ENCODE results near the gene UBL5. TPM values are rescaled to one million over a fixed set of nuclear protein-coding genes. Genes with fewer than 3 reads are reported as not detected.

Gene UBL5
- total and polyA plus RNA-seq, 10 of the 15 experiments (the other 5 are each of a cell fraction or from before 2014, with no cell fraction given): 297 to 897 (median 711) TPM

GRCh38 chr19:9839415-9839814 is 11.7 kb downstream of the UBL5 start (continued):
- TF ChIP-seq, protein P1, sequence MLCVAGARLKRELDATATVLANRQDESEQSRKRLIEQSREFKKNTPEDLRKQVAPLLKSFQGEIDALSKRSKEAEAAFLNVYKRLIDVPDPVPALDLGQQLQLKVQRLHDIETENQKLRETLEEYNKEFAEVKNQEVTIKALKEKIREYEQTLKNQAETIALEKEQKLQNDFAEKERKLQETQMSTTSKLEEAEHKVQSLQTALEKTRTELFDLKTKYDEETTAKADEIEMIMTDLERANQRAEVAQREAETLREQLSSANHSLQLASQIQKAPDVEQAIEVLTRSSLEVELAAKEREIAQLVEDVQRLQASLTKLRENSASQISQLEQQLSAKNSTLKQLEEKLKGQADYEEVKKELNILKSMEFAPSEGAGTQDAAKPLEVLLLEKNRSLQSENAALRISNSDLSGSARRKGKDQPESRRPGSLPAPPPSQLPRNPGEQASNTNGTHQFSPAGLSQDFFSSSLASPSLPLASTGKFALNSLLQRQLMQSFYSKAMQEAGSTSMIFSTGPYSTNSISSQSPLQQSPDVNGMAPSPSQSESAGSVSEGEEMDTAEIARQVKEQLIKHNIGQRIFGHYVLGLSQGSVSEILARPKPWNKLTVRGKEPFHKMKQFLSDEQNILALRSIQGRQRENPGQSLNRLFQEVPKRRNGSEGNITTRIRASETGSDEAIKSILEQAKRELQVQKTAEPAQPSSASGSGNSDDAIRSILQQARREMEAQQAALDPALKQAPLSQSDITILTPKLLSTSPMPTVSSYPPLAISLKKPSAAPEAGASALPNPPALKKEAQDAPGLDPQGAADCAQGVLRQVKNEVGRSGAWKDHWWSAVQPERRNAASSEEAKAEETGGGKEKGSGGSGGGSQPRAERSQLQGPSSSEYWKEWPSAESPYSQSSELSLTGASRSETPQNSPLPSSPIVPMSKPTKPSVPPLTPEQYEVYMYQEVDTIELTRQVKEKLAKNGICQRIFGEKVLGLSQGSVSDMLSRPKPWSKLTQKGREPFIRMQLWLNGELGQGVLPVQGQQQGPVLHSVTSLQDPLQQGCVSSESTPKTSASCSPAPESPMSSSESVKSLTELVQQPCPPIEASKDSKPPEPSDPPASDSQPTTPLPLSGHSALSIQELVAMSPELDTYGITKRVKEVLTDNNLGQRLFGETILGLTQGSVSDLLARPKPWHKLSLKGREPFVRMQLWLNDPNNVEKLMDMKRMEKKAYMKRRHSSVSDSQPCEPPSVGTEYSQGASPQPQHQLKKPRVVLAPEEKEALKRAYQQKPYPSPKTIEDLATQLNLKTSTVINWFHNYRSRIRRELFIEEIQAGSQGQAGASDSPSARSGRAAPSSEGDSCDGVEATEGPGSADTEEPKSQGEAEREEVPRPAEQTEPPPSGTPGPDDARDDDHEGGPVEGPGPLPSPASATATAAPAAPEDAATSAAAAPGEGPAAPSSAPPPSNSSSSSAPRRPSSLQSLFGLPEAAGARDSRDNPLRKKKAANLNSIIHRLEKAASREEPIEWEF (IDR thresholded peaks at IDR 0.05; ENCODE audit: insufficient replicate concordance, low read depth, low read length): no peak
- TF ChIP-seq CHD1 (IDR thresholded peaks at IDR 0.05; ENCODE audit: low read depth, low read length) (no peak), MTA2 (IDR thresholded peaks at IDR 0.05; ENCODE audit: low read depth) (no peak), JUND (IDR thresholded peaks at IDR 0.05; ENCODE audit: low read depth, low read length) (no peak)

DNA sequence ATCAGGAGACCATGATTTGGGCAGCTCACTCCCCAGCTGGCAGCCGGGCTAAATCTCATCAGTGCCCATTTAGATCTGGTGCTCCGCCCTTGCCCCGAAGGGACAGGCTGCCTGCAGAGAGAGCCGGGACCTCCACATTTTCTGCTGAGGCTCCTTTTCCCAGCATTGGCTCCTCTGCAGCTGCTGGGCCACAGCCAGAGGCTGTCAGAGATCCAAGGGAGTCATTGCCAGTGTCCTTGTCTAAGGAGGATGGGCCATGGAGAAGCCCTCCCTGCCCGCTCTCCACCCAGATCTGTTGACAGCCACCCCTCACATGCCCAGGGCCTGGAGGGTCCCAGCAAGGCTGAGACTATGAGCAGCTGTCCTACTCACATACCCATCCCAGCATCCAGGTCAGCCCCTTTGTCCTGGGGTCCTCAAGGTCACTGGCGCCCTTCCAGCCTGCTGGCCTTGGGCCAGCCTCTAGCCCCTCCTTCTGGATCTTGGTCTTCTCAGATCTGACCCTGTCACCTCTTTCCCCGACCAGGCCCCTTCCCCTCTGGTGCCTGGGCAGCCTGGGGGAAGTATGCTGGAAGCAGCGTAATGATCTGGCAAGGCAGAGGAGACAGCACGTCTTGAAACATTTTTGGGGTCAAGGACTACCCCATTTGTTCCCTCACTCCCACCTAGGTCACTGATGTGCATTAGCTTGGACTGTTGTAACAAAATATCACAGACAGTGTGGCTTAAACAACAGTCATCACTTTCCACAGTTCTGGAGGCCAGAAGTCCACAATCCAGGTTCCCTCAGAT is 15.3 kb downstream of the UBL5 start:
- ChIA-PET CTCF (no interaction called here), POLR2A (no interaction called here), RAD21 (ENCODE audit: unreplicated experiment) (no interaction called here), SMC1A (ENCODE audit: uncharacterized antibody, unreplicated experiment) (no interaction called here)
- 96% methylated on average over 9 of the region's 9 CpGs for WGBS (ENCODE audit: insufficient coverage, insufficient replicate concordance, low lambda C conversion rate, missing lambda C conversion rate)
- H3K4me1 ChIP-seq (ENCODE audit: control insufficient read depth, insufficient read depth, low read length): no peaks in the 10 kb centered on the region
- no peak overlapping the region for H2AFZ ChIP-seq (ENCODE audit: control insufficient read depth, low read depth, low read length)
- H3K4me2 ChIP-seq (ENCODE audit: control insufficient read depth, insufficient read depth): no peak overlapping the region
- in situ Hi-C loops (cut with MboI): no loop called here
- no TSS peak for BruUV-seq (replicated peaks)
- no peaks in the 10 kb centered on the region for H3K79me2 ChIP-seq (ENCODE audit: control insufficient read depth, insufficient read depth, low read length)
- H3K4me3 ChIP-seq: no peak overlapping the region
- no peaks in the 10 kb centered on the region for H4K20me1 ChIP-seq (ENCODE audit: control insufficient read depth, insufficient read depth)
- H3K9ac ChIP-seq (ENCODE audit: control insufficient read depth, insufficient read depth, low read length): no peak overlapping the region
- H3K36me3 ChIP-seq (ENCODE audit: control insufficient read depth in 2 of 2, insufficient read depth in 2 of 2, low read length in 1 of 2): peaks cover 24 to 32% of the 10 kb centered on the region in 2 experiments; a peak in 3 of 4 replicates
- H3K9me3 ChIP-seq (replicated peaks; ENCODE audit: control insufficient read depth, insufficient read depth, low read length): no peaks in the 10 kb centered on the region; the same call in 2 of the 3 replicates
- intact Hi-C loops (cut with micrococcal nuclease; ENCODE audit: unreplicated experiment): no loop called here
- H3K27me3 ChIP-seq (replicated peaks in 1 of 2; ENCODE audit: control insufficient read depth in 2 of 2, insufficient read depth in 2 of 2, low read length in 1 of 2): no peaks in the 10 kb centered on the region
- DNase-seq (ENCODE audit: low read depth, low spot score): no peak
- no peak overlapping the region for H3K27ac ChIP-seq (ENCODE audit: control insufficient read depth, insufficient read depth)
- no peak for FAIRE-seq
- no peak for ATAC-seq
- TF ChIP-seq TBL1XR1 (IDR thresholded peaks at IDR 0.05; ENCODE audit: low read depth, low read length) (no peak), NBN (IDR thresholded peaks at IDR 0.05) (no peak), E4F1 (IDR thresholded peaks at IDR 0.05; ENCODE audit: borderline replicate concordance, partially characterized antibody) (no peak), RCOR1 (conservative IDR thresholded peaks at IDR 0.05; ENCODE audit: low read depth, low read length) (no peak), NFYA (IDR thresholded peaks at IDR 0.05; ENCODE audit: borderline replicate concordance, low read depth, low read length) (no peak), ZNF24 (IDR thresholded peaks at IDR 0.05) (no peak)
- TF ChIP-seq, protein P2, sequence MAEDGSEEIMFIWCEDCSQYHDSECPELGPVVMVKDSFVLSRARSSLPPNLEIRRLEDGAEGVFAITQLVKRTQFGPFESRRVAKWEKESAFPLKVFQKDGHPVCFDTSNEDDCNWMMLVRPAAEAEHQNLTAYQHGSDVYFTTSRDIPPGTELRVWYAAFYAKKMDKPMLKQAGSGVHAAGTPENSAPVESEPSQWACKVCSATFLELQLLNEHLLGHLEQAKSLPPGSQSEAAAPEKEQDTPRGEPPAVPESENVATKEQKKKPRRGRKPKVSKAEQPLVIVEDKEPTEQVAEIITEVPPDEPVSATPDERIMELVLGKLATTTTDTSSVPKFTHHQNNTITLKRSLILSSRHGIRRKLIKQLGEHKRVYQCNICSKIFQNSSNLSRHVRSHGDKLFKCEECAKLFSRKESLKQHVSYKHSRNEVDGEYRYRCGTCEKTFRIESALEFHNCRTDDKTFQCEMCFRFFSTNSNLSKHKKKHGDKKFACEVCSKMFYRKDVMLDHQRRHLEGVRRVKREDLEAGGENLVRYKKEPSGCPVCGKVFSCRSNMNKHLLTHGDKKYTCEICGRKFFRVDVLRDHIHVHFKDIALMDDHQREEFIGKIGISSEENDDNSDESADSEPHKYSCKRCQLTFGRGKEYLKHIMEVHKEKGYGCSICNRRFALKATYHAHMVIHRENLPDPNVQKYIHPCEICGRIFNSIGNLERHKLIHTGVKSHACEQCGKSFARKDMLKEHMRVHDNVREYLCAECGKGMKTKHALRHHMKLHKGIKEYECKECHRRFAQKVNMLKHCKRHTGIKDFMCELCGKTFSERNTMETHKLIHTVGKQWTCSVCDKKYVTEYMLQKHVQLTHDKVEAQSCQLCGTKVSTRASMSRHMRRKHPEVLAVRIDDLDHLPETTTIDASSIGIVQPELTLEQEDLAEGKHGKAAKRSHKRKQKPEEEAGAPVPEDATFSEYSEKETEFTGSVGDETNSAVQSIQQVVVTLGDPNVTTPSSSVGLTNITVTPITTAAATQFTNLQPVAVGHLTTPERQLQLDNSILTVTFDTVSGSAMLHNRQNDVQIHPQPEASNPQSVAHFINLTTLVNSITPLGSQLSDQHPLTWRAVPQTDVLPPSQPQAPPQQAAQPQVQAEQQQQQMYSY (CRISPR knock-in tag; IDR thresholded peaks at IDR 0.05): no peak

All from GM12878 (cell line).